Measurements from ENCODE around the gene ENTREP3.

Gene ENTREP3

DNA sequence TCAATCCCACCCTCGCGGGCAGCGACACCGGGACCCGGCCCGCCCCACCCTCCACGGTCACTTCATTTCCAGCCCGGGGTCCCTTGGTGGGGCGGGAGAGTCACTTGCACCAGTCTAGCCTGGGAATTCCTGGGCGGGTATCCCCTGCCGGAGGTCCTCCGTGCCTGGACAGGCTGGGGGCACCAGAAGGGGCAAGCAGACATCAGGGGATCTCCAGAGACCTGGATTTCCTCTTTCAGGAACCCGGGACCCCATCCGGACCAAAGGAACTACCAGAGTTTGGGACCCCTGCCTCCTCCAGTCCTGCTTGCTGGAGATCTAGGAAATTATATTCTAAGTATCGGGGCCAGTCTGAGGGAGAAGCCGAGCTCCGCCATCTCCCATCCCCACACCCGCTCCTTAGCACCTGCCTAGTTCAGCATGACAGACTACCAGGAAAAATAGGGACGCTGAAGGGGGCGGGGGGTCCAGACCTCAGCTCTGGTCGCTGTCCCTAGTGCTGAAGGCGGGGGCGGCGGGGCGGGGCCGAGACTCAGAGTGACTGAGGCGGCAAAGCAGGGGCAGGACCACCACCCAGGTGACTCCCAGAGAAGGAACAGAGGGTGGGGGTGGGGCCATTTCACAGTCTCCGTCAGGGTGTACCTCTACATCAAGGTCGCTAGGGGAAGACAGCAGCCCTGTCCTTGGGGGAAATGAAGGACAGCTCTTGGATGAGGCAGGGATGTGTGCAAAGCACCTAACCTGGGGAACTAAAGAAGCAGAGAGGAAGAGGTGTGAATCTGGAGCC is 22.8 kb upstream of the ENTREP3 start:
- DNase-seq (ENCODE audit: low spot score), result no peak

GRCh38 chr1:155277070-155277901 is 22.0 kb upstream of the ENTREP3 start, which contains the start of gene HCN3:
Gene HCN3, plus strand, starts transcription at chr1:155277463. Its CDS starts 128 bp downstream, at chr1:155277591.
- DNase-seq (ENCODE audit: low spot score), result peak; percentile 99

- DNase-seq (ENCODE audit: low spot score), result peak; percentile 97
These were observed 18.3 kb upstream of the ENTREP3 start, which contains the start of gene CLK2 for GRCh38 chr1:155273343-155274245. Gene CLK2, minus strand, starts transcription at chr1:155273504. Its CDS starts 2,527 bp downstream, at chr1:155270977.

GRCh38 chr1:155272466-155273342 is 17.4 kb upstream of the ENTREP3 start:
- DNase-seq (ENCODE audit: low spot score), result peak; percentile 21

DNA sequence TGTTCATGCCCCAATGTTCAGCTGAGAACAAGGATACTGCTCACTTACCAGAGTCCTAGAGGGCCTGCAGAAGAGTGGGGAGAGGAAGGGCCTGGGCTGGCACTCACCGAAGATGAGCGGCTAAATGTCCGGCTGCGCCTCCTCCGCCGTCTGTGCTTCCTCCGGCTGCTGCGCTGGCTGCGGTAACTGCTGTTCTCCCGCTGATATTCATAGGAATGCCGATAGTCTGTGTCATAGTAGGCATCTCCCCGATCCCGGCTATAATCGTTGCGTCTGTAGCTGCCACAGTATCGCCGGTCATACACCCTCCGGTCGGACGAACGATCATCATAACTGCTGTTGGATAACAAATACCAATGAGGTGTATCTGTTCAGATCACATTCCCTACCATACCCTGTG is 14.1 kb upstream of the ENTREP3 start:
- DNase-seq (ENCODE audit: low spot score), result no peak

DNA sequence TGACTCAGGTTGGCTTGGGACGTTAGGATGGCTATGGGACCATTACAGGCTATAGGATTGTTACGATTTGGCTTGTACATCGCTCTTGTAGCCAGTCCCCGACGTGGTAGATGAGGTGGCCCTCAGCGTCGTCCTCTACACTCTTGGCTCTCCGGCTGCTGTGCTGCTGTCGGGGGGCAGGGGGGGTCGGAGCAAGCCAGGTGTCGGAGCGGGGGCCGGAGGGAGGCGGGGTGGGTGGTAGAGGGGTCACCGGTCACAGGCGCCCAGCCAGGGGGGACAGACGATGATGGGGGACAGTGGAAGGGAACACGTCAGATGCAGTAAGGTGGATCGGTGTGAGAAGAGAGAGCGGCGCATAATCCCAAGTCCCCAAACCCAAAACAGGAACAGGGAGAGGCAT is 13.3 kb upstream of the ENTREP3 start:
- DNase-seq (ENCODE audit: low spot score), result no peak

- no peak for DNase-seq (ENCODE audit: low spot score)
These were observed 12.1 kb upstream of the ENTREP3 start for GRCh38 chr1:155267373-155267772.

- DNase-seq (ENCODE audit: low spot score), result no peak
These were observed 11.3 kb upstream of the ENTREP3 start for GRCh38 chr1:155266553-155266952.

DNA sequence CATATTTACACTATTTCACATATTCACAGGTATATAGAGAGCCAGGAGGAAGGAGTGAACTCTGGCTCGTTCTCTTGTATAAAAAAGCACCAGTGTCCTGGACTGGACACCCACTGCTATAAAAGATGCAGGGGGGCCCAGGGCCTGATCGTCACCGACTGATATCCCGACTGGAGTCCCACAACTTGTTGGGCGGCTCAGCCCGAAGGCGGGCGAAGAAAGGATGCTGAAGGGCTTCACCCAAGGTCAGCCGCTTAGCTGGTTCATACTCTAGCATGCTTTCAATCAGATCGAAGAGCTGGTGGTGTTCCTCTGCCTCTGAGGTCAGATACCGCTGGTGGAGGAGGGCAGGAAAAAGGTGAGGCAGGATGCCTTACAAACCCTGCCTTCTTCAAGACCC is 7.8 kb upstream of the ENTREP3 start:
- DNase-seq (ENCODE audit: low spot score), result no peak

- DNase-seq (ENCODE audit: low spot score), result peak; percentile 99
These were observed 6.8 kb upstream of the ENTREP3 start, which contains the start of gene SCAMP3 for GRCh38 chr1:155261852-155262673. Gene SCAMP3, minus strand, starts transcription at chr1:155262360. Its CDS starts 209 bp downstream, at chr1:155262151.

- DNase-seq (ENCODE audit: low spot score), result no peak
These were observed 6.2 kb upstream of the ENTREP3 start for GRCh38 chr1:155261493-155261851.

DNA sequence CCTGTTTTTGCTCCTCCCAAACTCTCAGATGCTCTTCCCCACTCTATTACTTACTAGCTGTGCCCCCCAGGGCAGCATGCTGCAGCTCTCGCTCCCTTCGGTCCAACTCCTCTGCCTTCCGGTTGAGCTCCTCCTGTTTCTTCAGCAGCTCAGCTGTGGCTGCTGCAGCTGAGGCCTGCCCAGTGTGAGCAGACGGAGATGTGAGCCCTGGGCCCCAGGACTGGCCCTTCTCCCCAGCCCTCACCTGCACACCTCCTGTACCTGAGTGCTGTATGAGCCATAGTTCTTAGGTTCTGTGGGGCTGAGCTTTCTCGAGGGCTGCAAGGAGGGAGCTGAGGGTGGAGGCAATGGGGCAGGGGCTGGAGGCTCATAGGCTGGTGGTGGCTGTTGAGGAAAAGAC is 5.0 kb upstream of the ENTREP3 start:
- DNase-seq (ENCODE audit: low spot score), result no peak

- no peak for DNase-seq (ENCODE audit: low spot score)
These were observed 972 bp upstream of the ENTREP3 start for GRCh38 chr1:155256058-155256852.

GRCh38 chr1:155254714-155255242 is 505 bp downstream of the ENTREP3 start:
- no peak for DNase-seq (ENCODE audit: low spot score)

GRCh38 chr1:155254228-155254713 is 1.0 kb downstream of the ENTREP3 start:
- DNase-seq (ENCODE audit: low spot score), result no peak

- DNase-seq (ENCODE audit: low spot score), result no peak
These were observed 1.5 kb downstream of the ENTREP3 start for GRCh38 chr1:155253797-155254196.

DNA sequence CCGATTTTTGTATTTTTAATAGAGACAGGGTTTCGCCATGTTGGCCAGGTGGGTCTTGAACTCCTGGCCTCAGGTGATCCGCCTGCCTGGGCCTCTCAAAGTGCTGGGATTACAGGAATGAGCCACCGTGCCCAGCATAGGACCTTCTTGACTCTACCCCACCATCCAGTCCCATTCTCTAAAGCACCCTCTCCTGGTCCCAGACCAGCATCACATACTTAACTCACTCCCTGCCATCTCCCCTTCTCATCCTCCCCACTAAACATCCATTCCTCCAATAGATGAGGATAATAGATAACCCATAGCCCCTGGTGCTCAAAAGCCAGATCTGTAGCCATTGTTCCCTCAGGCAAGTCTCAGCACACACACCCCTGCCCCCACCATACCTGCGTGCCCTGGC is 2.1 kb downstream of the ENTREP3 start:
- no peak for DNase-seq (ENCODE audit: low spot score)

- no peak for DNase-seq (ENCODE audit: low spot score)
These were observed 3.7 kb downstream of the ENTREP3 start for GRCh38 chr1:155251566-155251965.
